Osteoblast (primary cell): ENCODE measurements around the gene WWTR1. TPM values are rescaled to one million over a fixed set of nuclear protein-coding genes. Genes with fewer than 3 reads are reported as not detected.

Experiments
- DNase-seq: peaks from one replicate; pipeline ENCODE4 v3.0.0; 2011; ENCODE audit warnings: low spot score, mixed read lengths; ENCODE audit not compliant: insufficient read length; ENCODE audit errors: missing footprints
- H2AFZ ChIP-seq: 2 replicates; pipeline ENCODE4 v1.6.0; 2011; ENCODE audit warnings: mild to moderate bottlenecking, low read length
- H3K27ac ChIP-seq: 2 replicates; pipeline ENCODE4 v1.5.1; 2011; ENCODE audit warnings: mild to moderate bottlenecking, low read depth, low read length, moderate library complexity
- H3K27me3 ChIP-seq: 2 replicates; pipeline ENCODE4 v1.6.0; 2012; ENCODE audit warnings: mild to moderate bottlenecking, control low read depth, inconsistent platforms, low read length, moderate library complexity; ENCODE audit not compliant: insufficient read depth
- H3K36me3 ChIP-seq: 2 replicates; pipeline ENCODE4 v1.5.1; 2011; ENCODE audit warnings: mild to moderate bottlenecking, low read length, control low read depth, moderate library complexity; ENCODE audit not compliant: insufficient read depth
- H3K4me1 ChIP-seq: 2 replicates; pipeline ENCODE4 v1.5.1; 2011; ENCODE audit warnings: mild to moderate bottlenecking, low read length, control low read depth, moderate library complexity; ENCODE audit not compliant: insufficient read depth
- H3K4me2 ChIP-seq: 2 replicates; pipeline ENCODE4 v1.6.0; 2011; ENCODE audit warnings: mild to moderate bottlenecking, low read length; ENCODE audit not compliant: insufficient read depth
- H3K4me3 ChIP-seq: fragments of 200-600 bp; sonication (generic); 3 replicates; pipeline ENCODE4 v1.5.1; 2012; ENCODE audit warnings: mild to moderate bottlenecking, low read length, inconsistent platforms; ENCODE audit not compliant: insufficient read depth
- H3K79me2 ChIP-seq: 2 replicates; pipeline ENCODE4 v1.6.0; 2012; ENCODE audit warnings: mild to moderate bottlenecking, low read length, control low read depth, inconsistent platforms; ENCODE audit not compliant: insufficient read depth
- H3K9me3 ChIP-seq: 2 replicates; pipeline ENCODE4 v1.5.1; 2011; ENCODE audit warnings: low read depth, low read length, control low read depth
- H4K20me1 ChIP-seq: 2 replicates; pipeline ENCODE4 v1.6.0; 2012; ENCODE audit warnings: mild to moderate bottlenecking, low read length, control low read depth; ENCODE audit not compliant: insufficient read depth
- total RNA-seq: library from RNA; depleted of rRNA; stranded (reverse); fragments of >200 nt; gene quantifications from 2 replicates; pipeline ENCODE4 v1.2.3, GENCODE V29; 2012
- TF ChIP-seq, protein P1 (sequence below): IDR thresholded peaks from 2 replicates; pipeline ENCODE4 v1.5.1; 2011; ENCODE audit warnings: mild to moderate bottlenecking, low read depth, low read length, moderate library complexity; ENCODE audit errors: extremely low read depth

Gene WWTR1
- total RNA-seq, 1 donor: 84.7 TPM

DNA sequence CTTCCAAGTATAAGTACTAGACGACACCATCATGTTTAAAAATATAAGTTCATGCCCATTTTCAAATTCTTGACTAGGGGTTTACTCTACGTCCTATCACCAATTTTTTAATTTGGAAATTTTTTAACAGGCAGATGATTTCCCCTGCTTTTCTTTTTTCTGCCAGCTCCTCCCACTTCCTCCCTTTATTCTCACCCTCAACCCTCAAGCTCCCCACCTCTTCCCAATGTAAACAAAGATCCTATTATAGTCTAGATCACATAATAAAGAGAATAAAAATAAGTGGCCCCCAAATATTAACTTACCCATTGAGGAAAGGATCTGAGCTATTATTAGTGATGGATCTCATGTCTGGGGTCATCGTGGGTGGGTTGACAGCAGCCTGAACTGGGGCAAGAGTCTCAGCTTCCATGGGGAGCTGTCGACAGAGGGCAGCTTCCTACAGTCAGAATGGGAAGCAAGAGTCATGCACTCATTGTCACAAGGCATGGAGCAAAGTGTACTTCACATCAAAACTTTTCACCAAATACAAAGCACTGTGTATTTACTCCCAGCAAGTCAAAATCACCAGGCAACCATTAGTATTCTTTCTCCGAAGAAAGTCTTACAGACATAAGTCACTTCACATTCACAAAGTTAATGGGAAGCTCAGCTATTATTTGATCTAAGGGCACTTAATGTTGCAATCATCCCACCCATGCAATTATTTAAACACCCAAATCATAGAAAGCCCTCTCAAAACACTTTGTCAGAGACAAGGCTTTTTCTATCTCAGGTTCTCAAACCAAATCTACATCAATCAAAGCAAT lies 130.1 kb downstream of the WWTR1 start:
- Histone ChIP-seq H3K4me2 (no peak overlapping the region), H3K27me3 (no peaks in the 10 kb centered on the region), H3K27ac (peak overlapping the region; percentile 46), H3K36me3 (peaks cover 30% of the 10 kb centered on the region), H4K20me1 (no peaks in the 10 kb centered on the region), H3K4me3 (no peak overlapping the region), H3K79me2 (peaks cover 49% of the 10 kb centered on the region), H3K4me1 (peaks cover 16% of the 10 kb centered on the region), H3K9me3 (no peaks in the 10 kb centered on the region), H2AFZ (no peak overlapping the region)
- TF ChIP-seq, protein P1, sequence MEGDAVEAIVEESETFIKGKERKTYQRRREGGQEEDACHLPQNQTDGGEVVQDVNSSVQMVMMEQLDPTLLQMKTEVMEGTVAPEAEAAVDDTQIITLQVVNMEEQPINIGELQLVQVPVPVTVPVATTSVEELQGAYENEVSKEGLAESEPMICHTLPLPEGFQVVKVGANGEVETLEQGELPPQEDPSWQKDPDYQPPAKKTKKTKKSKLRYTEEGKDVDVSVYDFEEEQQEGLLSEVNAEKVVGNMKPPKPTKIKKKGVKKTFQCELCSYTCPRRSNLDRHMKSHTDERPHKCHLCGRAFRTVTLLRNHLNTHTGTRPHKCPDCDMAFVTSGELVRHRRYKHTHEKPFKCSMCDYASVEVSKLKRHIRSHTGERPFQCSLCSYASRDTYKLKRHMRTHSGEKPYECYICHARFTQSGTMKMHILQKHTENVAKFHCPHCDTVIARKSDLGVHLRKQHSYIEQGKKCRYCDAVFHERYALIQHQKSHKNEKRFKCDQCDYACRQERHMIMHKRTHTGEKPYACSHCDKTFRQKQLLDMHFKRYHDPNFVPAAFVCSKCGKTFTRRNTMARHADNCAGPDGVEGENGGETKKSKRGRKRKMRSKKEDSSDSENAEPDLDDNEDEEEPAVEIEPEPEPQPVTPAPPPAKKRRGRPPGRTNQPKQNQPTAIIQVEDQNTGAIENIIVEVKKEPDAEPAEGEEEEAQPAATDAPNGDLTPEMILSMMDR: peak; percentile 31
- no peak for DNase-seq

DNA sequence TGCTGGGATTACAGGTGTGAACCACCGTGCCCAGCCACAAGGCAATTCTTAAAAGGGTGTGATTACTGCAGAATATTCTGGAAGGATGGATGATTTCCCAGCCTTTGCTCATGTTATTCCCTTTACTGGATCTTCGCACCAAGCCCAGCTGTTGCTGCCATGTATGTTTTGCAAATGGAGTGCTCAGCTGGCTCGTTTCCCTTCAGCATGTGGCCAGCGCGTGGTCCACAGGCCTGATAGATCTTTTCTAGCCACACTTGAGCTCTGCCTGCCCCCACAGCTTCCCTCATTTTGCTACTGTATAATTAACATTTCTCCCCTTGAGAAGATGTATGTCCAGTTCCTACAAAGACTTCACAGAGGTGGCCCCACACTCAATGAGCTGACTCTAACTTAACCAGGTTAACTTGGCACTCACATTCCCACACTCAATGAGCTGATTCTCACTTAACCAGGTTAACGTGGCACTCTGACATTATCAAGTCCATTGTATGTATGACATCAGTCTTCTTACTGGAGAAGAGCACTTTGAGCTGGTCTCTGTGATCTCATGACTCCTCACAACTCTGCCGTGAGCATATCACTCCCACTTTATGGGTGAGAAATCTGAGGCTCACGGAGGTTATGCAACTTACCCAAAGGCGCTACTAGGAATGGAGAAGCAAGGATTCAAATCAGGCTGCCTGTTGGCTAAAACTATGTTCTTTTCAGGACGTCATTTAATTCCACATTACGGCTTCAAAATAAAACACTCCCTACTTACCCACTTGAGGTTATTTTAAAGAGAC lies 134.1 kb downstream of the WWTR1 start:
- H3K36me3 ChIP-seq: peaks cover 55% of the 10 kb centered on the region
- H3K79me2 ChIP-seq: peaks cover 22% of the 10 kb centered on the region
- peaks cover 3% of the 10 kb centered on the region for H3K4me1 ChIP-seq
- H3K4me2 ChIP-seq: no peak overlapping the region
- DNase-seq: no peak
- H2AFZ ChIP-seq: no peak overlapping the region
- no peaks in the 10 kb centered on the region for H4K20me1 ChIP-seq
- no peaks in the 10 kb centered on the region for H3K9me3 ChIP-seq
- TF ChIP-seq, protein P1: no peak
- no peak overlapping the region for H3K4me3 ChIP-seq
- H3K27ac ChIP-seq: peak overlapping the region; percentile 9
- H3K27me3 ChIP-seq: no peaks in the 10 kb centered on the region

DNA sequence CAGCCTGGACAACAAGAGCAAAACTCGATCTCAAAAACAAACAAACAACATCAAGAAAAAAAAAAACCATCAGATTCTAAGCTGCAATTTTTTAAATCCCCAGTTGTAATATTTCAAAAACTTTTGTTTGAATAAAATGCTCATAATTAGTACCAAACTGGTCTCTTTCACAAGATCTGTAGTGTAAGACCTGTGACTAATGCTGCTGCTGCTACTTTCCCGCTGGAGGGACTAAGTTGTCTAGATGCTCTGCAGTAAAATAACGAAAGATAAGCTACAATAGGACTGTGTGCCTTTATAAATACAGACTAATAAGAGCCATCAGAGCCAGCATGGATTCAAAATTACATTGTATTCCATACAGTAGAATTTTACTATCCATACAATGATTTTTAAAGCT lies 137.9 kb downstream of the WWTR1 start:
- Histone ChIP-seq H3K79me2 (peaks cover 4% of the 10 kb centered on the region), H3K27ac (no peak overlapping the region), H3K4me1 (no peaks in the 10 kb centered on the region), H3K9me3 (no peaks in the 10 kb centered on the region), H4K20me1 (no peaks in the 10 kb centered on the region), H3K4me3 (no peak overlapping the region), H3K27me3 (no peaks in the 10 kb centered on the region), H3K36me3 (peaks cover 55% of the 10 kb centered on the region), H3K4me2 (no peak overlapping the region), H2AFZ (no peak overlapping the region)
- TF ChIP-seq, protein P1: no peak
- DNase-seq: no peak

DNA sequence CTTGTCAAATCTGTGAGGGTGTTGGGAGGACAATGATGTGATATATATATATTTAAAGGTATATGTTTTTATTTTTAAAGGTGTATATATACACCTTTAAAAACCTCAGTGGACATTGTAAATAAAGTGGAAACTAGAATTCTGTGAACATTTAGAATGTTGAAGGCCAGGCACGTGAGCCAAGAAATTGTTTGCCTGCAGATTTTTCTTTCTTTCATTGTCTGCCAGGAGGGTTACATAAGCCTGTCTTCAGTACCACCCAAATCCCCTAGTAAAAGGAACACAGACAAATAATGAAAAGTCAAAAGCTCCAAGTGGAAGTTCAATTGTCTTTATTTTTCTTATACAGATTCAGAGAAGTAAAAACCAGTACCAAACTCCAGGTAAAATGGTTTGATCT lies 140.9 kb downstream of the WWTR1 start:
- Histone ChIP-seq H3K4me2 (no peak overlapping the region), H3K36me3 (peaks cover 39% of the 10 kb centered on the region), H3K9me3 (no peaks in the 10 kb centered on the region), H3K27me3 (no peaks in the 10 kb centered on the region), H4K20me1 (no peaks in the 10 kb centered on the region), H3K27ac (no peak overlapping the region), H3K4me3 (no peak overlapping the region), H3K4me1 (peaks cover 3% of the 10 kb centered on the region), H3K79me2 (peaks cover 2% of the 10 kb centered on the region), H2AFZ (no peak overlapping the region)
- TF ChIP-seq, protein P1: no peak
- no peak for DNase-seq
